Endothelial cell of umbilical vein (primary cell): ENCODE measurements around the gene ELK1. TPM values are rescaled to one million over a fixed set of nuclear protein-coding genes. Genes with fewer than 3 reads are reported as not detected.

Source experiments
- BruUV-seq: library from RNA; stranded (reverse); fragments of 400-500 nt; replicated peaks from 2 replicates; lab custom pipeline; 2021; lab: Mats Ljungman, UMichigan
- CTCF ChIA-PET: fragments of 300-600, 350-600 bp; sonication (Branson Sonifier 250); formaldehyde crosslinking; loops from one replicate; lab custom pipeline; 2021; ENCODE audit warnings: antibody characterized with exemption, inconsistent platforms; lab: Charles Lee
- POLR2A ChIA-PET: fragments of 300-600, 350-600 bp; sonication (Branson Sonifier 250); formaldehyde crosslinking; loops from one replicate; lab custom pipeline; 2021; ENCODE audit warnings: antibody characterized with exemption, inconsistent platforms; lab: Charles Lee
- DNase-seq: peaks from one replicate; pipeline ENCODE4 v3.0.0-alpha.2; 2011; ENCODE audit warnings: low read depth, low spot score
- FAIRE-seq: peaks from 2 replicates; lab custom pipeline; 2011; peaks lifted over from hg19 to GRCh38; lab: Jason Lieb, UNC
- H2AFZ ChIP-seq: 2 replicates; pipeline ENCODE4 v1.6.0; 2012; ENCODE audit warnings: low read depth, low read length, control low read depth, inconsistent platforms
- H3K27ac ChIP-seq: 2 replicates; pipeline ENCODE4 v1.5.1; 2011; ENCODE audit warnings: low read depth, mild to moderate bottlenecking, control low read depth, low read length, moderate library complexity; ENCODE audit not compliant: insufficient read depth
- H3K27me3 ChIP-seq, 2 experiments: 2 replicates each; pipeline versions ENCODE4 v1.6.0 to v1.6.1; 2011; ENCODE audit warnings: low read length in 2 of 2, mixed read lengths in 1 of 2; ENCODE audit not compliant: control insufficient read depth in 2 of 2, insufficient read depth in 2 of 2
- H3K36me3 ChIP-seq, 2 experiments: 2 replicates in 1 of 2; 3 replicates in 1 of 2; pipeline ENCODE4 v1.5.1; 2011; ENCODE audit warnings: low read length in 2 of 2, mild to moderate bottlenecking in 1 of 2, moderate library complexity in 1 of 2; ENCODE audit not compliant: control insufficient read depth in 2 of 2, insufficient read depth in 2 of 2; ENCODE audit errors: extremely low read depth in 1 of 2
- H3K4me1 ChIP-seq: 3 replicates; pipeline ENCODE4 v1.5.1; 2011; ENCODE audit warnings: mild to moderate bottlenecking, low read length; ENCODE audit not compliant: control insufficient read depth, insufficient read depth; ENCODE audit errors: extremely low read depth
- H3K4me2 ChIP-seq: 2 replicates; pipeline ENCODE4 v1.6.1; 2011; ENCODE audit warnings: low read length, control low read depth, mixed read lengths; ENCODE audit not compliant: insufficient read depth
- H3K4me3 ChIP-seq, 3 experiments: fragments of 200-600 bp in 1 of 3; sonication (generic), shearing (Covaris generic) in 1 of 3; replicated peaks in 1 of 3; 2 replicates each; pipeline ENCODE4 v1.5.1; 2011 to 2016; ENCODE audit warnings: control low read depth in 3 of 3, low read length in 3 of 3, mild to moderate bottlenecking in 2 of 3, inconsistent platforms in 1 of 3, low read depth in 1 of 3, moderate library complexity in 1 of 3; ENCODE audit not compliant: insufficient read depth in 1 of 3
- H3K79me2 ChIP-seq: 2 replicates; pipeline ENCODE4 v1.6.0; 2012; ENCODE audit warnings: low read length, inconsistent platforms; ENCODE audit not compliant: control insufficient read depth, insufficient read depth
- H3K9ac ChIP-seq: replicated peaks from 2 replicates; pipeline ENCODE3; 2011; ENCODE audit warnings: low read length, control low read depth; ENCODE audit not compliant: insufficient read depth; ENCODE audit errors: extremely low read depth
- H3K9me1 ChIP-seq: replicated peaks from 3 replicates; pipeline ENCODE4 v1.6.0; 2011; ENCODE audit warnings: mild to moderate bottlenecking, low read length; ENCODE audit not compliant: control insufficient read depth, insufficient read depth; ENCODE audit errors: extremely low read depth
- H3K9me3 ChIP-seq: replicated peaks from 2 replicates; pipeline ENCODE4 v1.5.1; 2012; ENCODE audit warnings: low read length, inconsistent platforms; ENCODE audit not compliant: control insufficient read depth, insufficient read depth
- H4K20me1 ChIP-seq: replicated peaks from 2 replicates; pipeline ENCODE3; 2011; ENCODE audit warnings: mild to moderate bottlenecking, low read length; ENCODE audit not compliant: control insufficient read depth, insufficient read depth; ENCODE audit errors: extremely low read depth
- CTCF ChIP-seq, 2 donors: IDR thresholded peaks; 1 replicate in 1 of 2; 2 replicates in 1 of 2; pipeline ENCODE4 v1.5.1; 2011; ENCODE audit warnings: low read length in 2 of 2, mild to moderate bottlenecking in 2 of 2, moderate library complexity in 2 of 2, control low read depth in 1 of 2, inconsistent platforms in 1 of 2, low read depth in 1 of 2; ENCODE audit not compliant: insufficient read depth in 1 of 2; ENCODE audit errors: extremely low read depth in 1 of 2
- EZH2 ChIP-seq: IDR thresholded peaks from 2 replicates; pipeline ENCODE4 v1.6.1; 2012; ENCODE audit warnings: borderline replicate concordance, low read depth, mild to moderate bottlenecking, moderate library complexity, low read length, inconsistent platforms; ENCODE audit not compliant: severe bottlenecking
- FOS ChIP-seq: IDR thresholded peaks from 2 replicates; pipeline ENCODE4 v1.6.1; 2011; ENCODE audit warnings: mild to moderate bottlenecking, low read length, moderate library complexity, borderline replicate concordance; ENCODE audit not compliant: insufficient read depth
- GATA2 ChIP-seq: IDR thresholded peaks from 2 replicates; pipeline ENCODE4 v1.7.0; 2011; ENCODE audit warnings: low read depth, mild to moderate bottlenecking, moderate library complexity, mixed read lengths, low read length; ENCODE audit not compliant: insufficient read length, insufficient read depth
- JUN ChIP-seq: IDR thresholded peaks from 2 replicates; pipeline ENCODE4 v1.6.1; 2011; ENCODE audit warnings: borderline replicate concordance, low read depth; ENCODE audit not compliant: insufficient read length, insufficient read depth
- MYC ChIP-seq: IDR thresholded peaks from one replicate; pipeline ENCODE4 v1.6.1; 2011; ENCODE audit warnings: mild to moderate bottlenecking, low read depth, low read length
- POLR2A ChIP-seq: IDR thresholded peaks from 2 replicates; pipeline ENCODE4 v1.6.1; 2012; ENCODE audit warnings: low read depth, mild to moderate bottlenecking, control low read depth, low read length
- POLR2AphosphoS5 ChIP-seq: IDR thresholded peaks from 2 replicates; pipeline ENCODE4 v1.6.1; 2012; ENCODE audit warnings: low read depth, mild to moderate bottlenecking, control low read depth, low read length, moderate library complexity; ENCODE audit not compliant: insufficient read depth
- dilution Hi-C: fragments of 300-500 bp; cut with MboI; formaldehyde crosslinking; loops from one replicate; pipeline ENCODE4 v1.15.0; 2019; ENCODE audit warnings: low sequenced_read_pairs; ENCODE audit not compliant: extremely low pct_ligation_motif_present
- intact Hi-C: fragments of 100-400 bp; cut with micrococcal nuclease; formaldehyde crosslinking; loops from one replicate; pipeline ENCODE4 v1.10.0; 2022
- polyA plus RNA-seq, 4 experiments: library from polyadenylated mRNA; depleted of rRNA in 3 of 4; stranded (reverse) in 3 of 4; unstranded in 1 of 4; fragments of >200 nt; gene quantifications; 2 replicates each; pipeline versions ENCODE4 v1.2.1 to v1.2.3, GENCODE V29; 2011 to 2012; ENCODE audit warnings: missing spikeins in 1 of 4
- total RNA-seq: library from RNA; stranded (reverse); gene quantifications from 2 replicates; pipeline ENCODE4 v1.2.3, GENCODE V29; 2021
- TF ChIP-seq, protein P1 (sequence below): IDR thresholded peaks from 2 replicates; pipeline ENCODE4 v1.6.1; 2011; ENCODE audit not compliant: insufficient read depth, insufficient read length

ELK1 gene
- total and polyA plus RNA-seq, 2 donors (not counting 3 experiments of a cell fraction or from before 2014, with no cell fraction given): 18.3 to 28.7 TPM

DNA sequence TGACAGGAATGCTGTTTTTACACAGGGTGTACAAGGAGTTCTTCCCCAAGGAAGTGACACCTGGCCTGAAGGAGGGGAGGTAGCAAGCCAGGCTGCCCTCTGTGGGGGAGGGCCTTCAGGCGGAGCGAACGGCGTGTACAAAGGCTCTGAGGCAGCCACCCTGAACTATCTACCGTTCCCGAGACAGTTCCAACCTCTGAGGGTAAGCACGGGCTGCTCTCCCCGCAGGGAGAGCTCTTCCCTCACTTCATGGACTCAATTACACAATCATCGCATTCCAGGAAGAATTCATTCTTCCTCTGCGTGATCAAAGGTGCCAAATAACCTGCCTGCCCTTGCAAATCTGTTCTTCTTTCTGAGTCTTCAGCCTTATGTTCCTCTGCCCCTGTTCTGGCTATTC, 4.8 kb downstream of the ELK1 start:
- Histone ChIP-seq H3K4me2 (no peak overlapping the region), H3K4me3 (no peak overlapping the region), H3K9ac (no peak overlapping the region), H3K9me1 (no peaks in the 10 kb centered on the region), H3K79me2 (peaks cover 10% of the 10 kb centered on the region), H3K36me3 (no peaks in the 10 kb centered on the region), H3K4me1 (peaks cover 9% of the 10 kb centered on the region), H4K20me1 (no peaks in the 10 kb centered on the region), H2AFZ (no peak overlapping the region), H3K27ac (no peak overlapping the region), H3K9me3 (no peaks in the 10 kb centered on the region), H3K27me3 (no peaks in the 10 kb centered on the region)
- DNase-seq: no peak
- POLR2A ChIA-PET: no interaction called here
- CTCF ChIA-PET: no interaction called here
- no peak for FAIRE-seq
- no TSS peak for BruUV-seq
- no peak for TF ChIP-seq EZH2
- TF ChIP-seq CTCF (IDR thresholded peaks at IDR 0.05; ENCODE audit: extremely low read depth in 1 of 2, insufficient read depth in 1 of 2, low read depth in 1 of 2, low read length in 2 of 2): no peak
- TF ChIP-seq FOS: no peak
- no peak for TF ChIP-seq JUN
- no peak for TF ChIP-seq POLR2AphosphoS5
- TF ChIP-seq POLR2A: no peak
- TF ChIP-seq MYC: no peak
- TF ChIP-seq GATA2: no peak
- TF ChIP-seq, protein P1, sequence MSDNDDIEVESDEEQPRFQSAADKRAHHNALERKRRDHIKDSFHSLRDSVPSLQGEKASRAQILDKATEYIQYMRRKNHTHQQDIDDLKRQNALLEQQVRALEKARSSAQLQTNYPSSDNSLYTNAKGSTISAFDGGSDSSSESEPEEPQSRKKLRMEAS: no peak
- dilution Hi-C loops: no loop called here
- intact Hi-C loops: no loop called here
